HG02763 (cell line): ENCODE measurements around the gene TNFRSF8.
"Not testable (repeated sequence)": the region's sequence is repeated elsewhere in the genome, so short reads cannot be mapped to it uniquely, and the experiment has no call there.

Experiments
- ATAC-seq: cut with Tn5 transposase; IDR thresholded peaks from one replicate; pipeline ENCODE4 v1.9.1; 2021; ENCODE audit warnings: mild to moderate bottlenecking, moderate library complexity; ENCODE audit not compliant: unreplicated experiment

TNFRSF8 gene

DNA sequence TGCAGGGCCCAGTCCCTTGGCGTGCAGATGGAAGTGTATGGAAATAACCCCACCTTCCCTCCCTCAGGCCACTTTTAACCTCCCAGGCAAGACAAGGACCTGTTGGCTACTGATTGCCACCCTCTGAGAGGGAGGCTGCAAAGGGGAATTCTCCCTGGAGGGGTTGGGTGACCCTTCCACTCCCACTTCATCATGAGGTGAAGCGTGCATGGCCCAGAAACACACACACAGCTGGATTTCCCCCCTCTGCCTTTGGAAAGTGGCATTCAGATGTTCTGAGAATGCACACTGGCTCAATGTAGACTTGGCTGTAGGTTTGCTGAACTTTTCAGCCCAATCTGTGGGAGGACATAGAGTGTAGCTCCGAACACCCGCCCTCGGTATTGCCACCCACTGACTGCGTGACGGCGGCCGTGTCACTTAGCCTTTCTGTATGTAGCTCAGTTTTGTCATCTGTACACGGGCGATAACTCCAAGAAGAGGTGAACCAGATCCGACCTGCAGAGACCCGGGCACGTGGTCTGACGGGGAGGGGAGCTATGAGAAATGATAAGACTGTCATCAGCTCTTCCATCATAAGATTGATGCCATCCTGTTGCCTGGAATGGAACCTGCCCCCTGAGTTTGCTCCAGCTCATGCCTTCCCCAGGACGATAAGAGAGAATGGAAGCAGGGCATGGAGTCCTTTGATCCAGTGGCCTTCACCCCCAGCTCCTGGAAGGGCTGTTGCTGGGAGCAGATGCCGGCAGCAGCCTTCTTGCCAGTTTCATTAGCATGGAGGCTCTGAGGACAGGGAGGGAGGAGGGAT lies 24.5 kb upstream of the TNFRSF8 start:
- ATAC-seq: no peak

DNA sequence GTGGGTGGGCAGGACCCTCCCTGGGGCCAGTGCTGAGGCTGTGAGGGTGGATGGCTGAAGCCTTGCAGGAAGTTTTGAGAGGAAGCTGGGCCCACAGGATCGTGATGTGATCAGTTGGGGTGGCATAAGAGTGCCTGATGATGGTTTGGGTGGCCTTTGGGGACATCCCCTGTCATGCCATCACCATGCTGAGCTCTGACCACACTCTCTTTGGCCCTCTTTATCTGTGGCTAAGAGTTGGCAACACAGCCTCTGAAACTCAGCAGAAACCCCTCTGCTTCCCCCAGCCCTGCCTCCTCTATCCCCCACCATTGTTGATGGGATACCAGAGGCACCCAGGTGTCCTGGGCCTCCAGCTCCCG lies 24.0 kb upstream of the TNFRSF8 start:
- no peak for ATAC-seq

DNA sequence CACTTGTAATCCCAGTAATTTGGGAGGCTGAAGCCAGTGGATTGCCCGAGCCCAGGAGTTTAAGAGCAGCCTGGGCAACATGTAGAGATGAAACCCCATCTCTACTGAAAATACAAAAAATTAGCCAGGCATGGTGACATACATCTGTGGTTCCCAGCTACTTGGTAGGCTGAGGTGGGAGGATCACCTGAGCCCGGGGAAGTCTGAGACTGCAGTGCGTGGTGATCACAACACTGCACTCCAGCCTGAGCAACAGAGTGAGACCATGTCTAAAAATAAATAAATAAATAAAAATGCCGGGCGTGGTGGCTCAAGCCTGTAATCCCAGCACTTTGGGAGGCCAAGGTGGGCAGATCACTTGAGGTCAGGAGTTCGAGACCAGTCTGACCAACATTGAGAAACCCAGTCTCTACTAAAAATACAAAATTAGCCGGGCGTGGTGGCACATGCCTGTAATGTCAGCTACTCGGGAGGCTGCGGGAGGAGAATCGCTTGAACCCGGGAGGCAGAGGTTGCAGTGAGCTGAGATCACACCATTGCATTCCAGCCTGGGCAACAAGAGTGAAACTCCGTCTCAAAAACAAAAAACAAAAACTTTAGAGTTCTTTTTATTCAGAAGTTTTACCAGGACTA lies 23.2 kb upstream of the TNFRSF8 start:
- peak; percentile 45 for ATAC-seq

DNA sequence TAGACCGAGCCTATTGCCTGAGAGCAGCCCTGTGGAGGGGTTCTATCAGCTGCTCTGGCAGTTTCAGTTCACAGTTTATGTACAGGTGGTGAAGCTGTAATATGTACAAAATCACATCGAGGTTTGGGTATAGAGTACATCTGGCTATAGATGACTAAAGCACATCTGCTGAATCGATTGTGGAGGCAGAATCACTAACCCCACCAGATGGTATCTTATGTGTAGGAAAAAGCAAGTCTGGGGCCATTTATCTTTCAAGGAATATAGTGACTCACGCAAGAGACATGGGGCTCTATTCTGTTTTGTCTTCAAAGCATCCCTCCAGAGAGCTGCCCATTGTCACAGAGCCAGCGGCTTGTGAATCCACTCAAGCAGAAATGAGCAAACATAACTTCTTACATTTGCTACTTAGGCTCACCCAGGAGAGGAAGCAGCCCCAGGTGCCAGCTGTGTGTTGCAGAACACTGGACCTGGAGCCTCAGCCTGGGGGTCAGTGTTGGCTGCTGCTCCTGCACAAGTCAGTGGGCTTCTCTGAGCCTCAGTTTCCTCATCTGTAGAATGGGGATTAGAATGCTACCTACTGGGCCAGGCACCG lies 22.5 kb upstream of the TNFRSF8 start:
- peak; percentile 50 for ATAC-seq

DNA sequence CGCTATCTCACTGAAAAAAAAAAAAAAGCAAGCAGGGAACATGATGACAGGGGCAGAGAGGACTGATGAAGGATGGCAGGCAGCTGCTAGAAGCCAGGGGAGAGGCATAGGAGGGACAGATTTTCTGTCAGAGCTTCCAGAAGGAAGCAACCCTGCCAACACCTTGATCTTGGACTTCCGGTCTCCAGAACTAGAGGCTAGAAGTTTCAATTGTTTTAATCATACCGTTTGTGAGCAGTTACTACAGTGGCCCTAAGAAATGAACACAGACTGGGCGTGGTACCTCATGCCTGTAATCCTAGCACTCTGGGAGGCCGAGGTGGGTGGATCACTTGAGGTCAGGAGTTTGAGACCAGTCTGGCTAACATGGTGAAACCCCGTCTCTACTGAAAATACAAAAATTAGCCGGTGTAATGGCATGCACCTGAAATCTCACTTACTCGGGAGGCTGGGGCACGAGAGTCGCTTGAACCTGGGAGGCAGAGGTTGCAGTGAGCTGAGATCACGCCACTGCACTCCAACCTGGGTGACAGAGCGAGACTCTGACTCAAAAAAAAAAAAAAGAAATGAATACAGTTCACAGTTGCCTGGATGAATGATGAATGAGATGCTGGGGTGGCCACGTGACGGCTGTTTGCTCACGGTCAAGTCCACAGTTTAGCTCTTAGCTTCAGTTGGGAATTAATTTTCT lies 18.8 kb upstream of the TNFRSF8 start:
- not testable (repeated sequence) for ATAC-seq

DNA sequence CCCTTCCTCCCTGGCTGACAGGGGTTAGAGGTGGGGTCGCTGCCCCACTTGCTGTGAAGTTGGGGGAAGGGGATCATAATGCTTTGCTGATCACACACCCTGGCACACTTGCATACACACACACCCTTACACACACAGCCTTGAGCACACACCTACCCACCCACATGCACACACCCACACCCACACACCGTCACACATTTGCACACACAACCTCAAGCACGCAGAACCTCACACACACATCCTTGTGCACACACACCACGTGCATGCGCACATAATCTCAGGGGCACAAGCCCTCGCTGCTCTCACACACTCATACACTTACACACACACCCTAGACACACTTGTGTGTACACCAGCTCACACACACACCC lies 16.4 kb upstream of the TNFRSF8 start:
- ATAC-seq: no peak

DNA sequence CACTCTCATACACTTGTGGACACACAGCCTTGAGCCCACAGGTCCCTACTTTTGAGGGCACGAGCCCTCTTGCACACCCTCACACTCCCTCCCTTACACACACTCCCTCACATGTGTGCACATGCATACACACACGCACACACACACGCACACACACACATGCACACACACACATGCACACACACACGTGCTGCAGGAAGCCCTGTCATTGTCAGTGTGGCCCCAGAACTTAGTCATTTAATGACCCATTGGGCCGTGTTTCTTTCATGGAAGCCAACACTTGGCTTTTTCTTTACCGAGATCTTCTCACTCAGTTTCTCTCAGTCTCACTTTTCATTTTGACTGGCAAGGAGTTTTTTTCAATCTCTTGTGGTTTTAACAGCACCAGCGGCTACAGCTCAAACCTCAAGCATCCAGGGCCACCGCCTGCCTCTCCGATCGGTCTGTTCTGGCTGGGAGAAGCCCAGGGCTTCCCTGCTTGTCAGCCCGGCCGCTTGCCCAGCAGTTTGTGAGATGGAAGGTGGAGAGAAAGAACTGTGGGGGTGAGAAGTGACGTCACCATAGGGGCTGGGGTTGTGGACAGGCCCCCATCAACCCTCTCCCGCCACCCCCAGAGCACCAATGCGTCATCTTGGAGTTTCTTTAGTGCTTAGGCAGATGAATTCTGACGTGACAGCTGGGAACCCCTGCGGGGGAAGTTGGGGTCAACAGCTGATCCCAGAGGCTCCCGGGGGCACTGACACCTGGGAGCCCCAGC lies 15.8 kb upstream of the TNFRSF8 start:
- peak; percentile 34 for ATAC-seq

DNA sequence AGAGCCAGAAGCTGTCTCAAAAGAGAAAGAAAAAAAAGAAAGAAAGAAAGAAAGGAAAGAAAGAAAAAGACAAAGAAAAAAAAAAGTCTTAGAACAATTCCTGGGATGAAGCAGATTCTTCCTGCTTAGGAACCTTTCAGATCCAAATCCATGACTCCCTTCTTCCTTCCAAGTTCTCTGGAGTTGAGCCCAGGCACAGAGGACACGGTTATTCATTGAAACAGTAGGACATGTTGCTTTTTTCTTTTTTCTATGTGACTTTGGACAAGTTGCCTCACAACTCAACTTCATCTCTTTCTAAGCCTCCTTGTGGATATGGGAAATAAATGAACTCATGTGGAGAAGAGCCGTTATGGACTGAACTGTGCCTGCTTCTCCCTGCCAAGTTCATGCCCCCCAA lies 14.7 kb upstream of the TNFRSF8 start:
- no peak for ATAC-seq

DNA sequence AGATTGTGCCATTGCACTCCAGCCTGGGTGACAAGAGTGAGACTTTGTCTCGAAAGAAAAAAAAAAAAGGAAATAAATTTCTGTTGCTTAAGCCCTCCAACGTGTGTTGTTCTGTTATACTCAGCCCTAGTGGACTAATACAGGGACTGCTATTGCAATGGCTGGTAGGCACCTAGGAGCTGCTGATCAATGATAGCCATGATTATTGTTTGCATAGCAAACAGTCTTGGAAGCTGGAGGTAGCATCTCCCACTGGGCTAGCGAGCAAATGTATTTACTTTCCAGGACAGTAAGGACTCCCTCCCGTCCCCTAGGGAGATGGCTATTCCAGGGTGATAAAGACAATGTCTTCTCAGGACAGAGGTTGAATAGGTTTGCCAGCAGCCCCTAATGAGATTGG lies 13.5 kb upstream of the TNFRSF8 start:
- ATAC-seq: no peak

DNA sequence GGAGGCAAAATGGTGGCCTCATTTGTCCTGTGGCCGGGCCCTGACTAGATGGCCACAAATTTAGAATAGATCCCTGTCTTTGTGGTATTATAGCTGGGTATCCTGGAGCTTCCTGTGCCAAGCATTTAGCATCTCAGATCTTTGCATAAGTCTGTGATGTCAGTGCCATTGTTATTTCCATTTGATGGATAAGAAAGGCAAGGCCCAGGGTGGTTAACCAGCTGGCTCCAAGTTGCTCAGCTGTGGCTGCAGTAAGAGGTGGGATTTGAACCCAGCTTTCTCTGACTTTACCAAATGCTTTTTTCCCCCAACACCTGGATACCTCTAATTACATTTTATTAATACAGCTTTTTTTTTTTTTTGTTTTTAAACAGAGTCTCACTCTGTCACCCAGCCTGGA lies 11.7 kb upstream of the TNFRSF8 start:
- no peak for ATAC-seq

DNA sequence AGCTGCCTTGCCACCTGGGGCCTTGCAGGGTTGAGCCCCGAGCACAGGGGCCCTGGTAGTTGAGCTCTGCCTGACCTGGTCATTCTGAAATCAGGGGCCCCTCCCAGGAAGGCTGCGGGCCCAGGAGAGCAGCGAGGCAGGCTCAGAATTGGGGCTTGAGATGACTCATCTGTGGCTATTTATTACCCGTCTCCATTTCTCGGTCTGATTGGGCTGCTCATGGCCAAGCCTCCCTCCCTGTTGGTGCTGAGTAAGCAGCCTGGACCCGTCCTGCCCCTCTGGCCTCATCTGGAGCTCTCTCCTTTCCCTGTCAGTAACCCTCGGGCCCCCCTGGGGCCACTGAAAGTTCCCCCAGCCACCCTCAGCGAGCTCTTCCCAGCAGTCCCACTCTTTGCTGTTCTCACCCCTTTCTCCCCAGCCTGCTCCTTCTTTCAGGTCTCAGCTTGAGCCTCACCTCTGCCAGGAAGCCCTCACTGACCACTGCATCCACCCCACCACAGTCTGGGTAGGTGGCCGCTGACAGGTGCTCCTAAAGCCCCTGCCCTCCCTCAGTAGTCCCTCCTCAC lies 11.0 kb upstream of the TNFRSF8 start:
- ATAC-seq: peak; percentile 46

DNA sequence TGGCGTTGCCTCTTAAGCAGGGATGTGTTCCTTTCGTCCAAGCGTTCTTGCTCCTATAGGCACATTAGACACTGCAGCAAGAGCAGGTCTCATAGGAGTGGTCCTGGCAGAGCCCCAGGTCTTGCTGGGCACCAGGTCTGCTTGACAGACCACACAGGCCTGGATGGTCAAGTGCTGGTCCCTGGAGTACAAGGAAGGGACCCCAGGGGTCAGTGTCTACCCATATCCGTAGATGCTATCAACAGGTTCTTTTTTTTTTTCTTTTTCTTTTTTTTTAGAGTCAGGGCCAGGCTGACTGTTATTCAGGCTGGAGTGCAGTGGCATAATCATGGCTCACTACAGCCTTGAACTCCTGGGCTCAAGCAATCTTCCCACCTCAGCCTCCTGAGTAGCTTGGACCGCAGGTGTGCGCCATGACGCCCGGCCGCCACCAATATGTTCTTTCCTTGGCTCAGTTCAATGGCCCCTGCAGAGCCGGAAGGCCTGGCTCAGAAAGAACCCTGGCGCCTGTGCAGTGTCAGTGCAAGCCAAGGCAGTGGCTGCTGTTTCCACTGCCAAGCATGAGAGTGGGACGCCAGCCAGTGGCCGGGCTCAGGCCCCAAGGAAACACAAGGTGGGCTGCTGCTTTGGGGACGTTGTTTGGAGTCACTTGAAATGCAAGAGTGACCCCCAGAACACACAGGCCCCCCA lies 10.0 kb upstream of the TNFRSF8 start:
- ATAC-seq: no peak

DNA sequence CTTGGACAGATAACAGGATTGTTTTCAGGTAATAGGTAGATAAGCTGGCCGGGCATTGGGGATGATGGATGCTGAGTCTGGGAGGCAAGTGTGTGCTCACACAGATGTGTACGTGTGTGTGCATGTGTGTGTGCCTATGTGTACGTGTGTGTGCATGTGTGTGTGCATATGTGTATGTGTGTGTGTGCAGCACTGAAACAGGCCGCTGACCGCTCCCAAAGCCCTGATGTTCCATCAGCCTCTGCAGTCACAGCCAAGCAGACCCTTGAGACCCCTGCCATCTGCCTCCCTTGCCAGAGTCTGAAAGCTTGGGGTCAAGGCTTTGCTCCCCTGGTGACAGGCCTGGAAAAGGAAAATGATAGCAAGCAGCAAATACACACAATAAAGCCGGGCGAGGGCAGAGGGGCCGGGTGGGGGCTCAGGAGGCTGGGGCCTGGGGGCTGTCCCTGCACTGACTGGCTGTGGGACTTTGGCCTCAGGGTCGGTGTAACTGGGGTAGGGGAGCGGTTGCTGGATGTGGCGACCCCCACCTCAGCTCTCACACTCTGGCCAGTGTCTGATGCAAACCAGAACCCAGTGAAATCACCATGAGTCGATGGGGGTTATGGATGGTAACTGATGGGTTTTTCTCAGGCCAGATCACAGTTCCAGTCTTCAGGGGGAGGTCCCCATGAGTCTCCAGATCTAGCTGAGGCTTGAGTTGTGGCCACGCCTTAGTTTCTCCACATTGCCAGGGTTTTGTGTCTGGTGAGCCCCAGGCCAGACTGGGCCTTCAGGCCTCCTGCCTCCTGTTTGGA lies 9.2 kb upstream of the TNFRSF8 start:
- no peak for ATAC-seq

DNA sequence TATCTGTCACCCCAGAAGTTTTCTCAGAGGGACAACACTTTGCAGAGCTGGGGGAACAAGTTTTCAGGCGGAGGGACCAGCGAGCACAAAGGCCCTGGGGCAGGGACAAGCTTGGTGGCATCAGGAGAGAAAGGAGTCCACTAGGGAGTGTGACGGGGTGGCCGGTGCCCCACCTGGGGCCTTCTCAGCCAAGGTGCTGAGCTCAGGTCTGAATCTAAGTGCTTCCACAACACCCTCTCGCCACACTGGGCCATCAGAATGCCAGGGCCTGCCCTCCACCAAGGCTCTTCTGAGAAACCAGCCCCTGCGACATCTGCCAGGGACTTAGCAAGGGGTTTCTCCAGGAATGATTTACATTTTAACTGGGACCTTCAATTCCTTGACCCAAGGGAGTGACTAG lies 7.8 kb upstream of the TNFRSF8 start:
- no peak for ATAC-seq

DNA sequence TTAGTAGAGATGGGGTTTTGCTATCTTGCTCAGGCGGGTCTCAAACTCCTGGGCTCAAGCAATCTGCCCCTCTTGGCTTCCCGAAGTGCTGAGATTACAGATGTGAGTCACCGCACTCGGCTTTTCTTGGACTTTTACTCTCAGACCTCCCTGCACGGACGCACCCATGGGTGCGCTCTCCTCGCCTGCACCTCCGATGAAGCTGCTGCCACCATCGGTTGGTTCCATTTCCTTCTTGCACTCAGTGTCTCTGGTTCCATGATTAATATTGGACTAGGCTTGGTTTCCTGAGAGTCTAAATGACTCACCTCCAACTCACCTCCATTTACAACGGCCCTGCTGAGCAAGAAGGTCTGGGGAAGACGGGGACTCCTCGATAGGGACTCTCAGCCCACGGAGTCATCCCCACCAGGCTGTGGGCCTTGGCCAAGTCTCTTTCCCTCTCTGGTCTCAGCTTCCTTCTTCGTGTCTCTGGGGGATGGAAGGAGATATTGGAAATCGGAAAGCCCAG lies 6.7 kb upstream of the TNFRSF8 start:
- ATAC-seq: no peak

DNA sequence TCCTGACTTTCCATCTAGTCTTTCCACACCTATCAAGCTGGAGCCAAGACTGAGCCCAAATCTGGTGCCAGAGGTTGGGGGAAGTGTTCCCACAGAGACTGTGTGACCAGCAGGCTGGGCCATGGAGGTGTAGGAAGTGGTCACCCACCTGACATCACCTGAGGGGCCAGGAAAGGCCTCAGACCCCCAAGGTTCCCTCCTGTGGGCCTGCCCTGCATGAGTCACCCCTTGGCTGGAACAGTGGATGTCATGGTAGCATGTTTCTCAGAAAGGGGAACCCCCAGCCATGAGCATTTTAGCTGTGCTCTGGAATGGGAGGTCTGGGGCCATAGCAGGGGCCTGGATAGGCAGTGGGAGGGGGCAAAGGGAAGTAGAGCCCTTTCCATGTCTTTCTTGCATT lies 5.7 kb upstream of the TNFRSF8 start:
- ATAC-seq: no peak

DNA sequence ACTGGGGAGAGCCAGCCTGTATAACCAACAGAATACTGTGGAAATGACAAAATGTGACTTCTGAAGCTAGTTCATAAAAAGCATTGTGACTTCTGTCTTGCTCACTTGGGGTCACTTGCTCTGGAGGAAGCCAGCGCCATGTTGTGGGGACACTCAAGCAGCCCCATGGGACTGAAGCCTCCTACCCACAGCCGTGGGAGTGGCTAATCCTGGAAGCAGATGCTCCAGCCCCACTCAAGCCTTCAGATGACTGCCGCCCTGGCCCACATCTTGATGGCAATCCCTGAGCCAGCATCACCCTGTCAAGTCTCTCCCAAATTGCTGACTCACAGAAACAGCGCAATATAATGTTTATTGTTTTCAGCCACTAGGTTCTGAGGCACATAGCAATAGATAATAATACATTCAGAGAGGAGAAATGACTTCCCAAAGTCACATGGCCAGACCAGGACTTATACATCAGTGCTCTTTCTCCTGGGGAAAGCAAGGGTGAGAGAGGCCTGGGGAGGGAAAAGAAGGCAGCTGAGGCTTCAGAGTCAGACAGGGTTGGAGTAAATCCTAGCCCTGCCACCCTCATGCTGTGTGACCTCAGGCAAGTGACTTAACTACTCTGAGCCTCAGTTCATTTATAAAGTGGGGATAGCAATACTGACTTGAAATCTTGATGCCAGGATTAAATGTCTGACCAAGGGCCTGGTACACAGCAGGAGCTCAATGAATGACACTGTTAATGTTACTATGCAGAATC lies 5.0 kb upstream of the TNFRSF8 start:
- ATAC-seq: no peak

DNA sequence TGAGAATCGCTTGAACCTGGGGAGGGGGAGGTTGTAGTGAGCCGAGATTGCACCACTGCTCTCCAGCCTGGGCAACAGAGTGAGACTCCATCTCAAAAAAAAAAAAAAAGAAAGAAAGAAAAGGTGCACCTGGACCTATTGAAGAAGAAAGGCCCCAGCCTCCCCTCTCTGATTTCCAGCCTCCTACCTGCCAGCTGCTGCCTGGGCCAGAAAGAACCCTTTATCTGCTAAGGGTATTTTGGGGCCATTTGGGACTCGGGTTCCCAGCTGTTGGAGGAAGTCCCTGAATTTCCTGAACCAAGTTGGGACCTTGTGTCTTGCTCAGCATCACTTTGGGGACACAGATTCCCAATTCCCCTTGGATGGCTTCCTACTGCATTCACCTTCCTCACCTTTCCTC lies 3.9 kb upstream of the TNFRSF8 start:
- no peak for ATAC-seq
